Measurements from ENCODE around the gene PTPRU. TPM values are rescaled to one million over a fixed set of nuclear protein-coding genes. Genes with fewer than 3 reads are reported as not detected.

PTPRU gene
- polyA plus RNA-seq, 1 experiment = 7.8 TPM

DNA sequence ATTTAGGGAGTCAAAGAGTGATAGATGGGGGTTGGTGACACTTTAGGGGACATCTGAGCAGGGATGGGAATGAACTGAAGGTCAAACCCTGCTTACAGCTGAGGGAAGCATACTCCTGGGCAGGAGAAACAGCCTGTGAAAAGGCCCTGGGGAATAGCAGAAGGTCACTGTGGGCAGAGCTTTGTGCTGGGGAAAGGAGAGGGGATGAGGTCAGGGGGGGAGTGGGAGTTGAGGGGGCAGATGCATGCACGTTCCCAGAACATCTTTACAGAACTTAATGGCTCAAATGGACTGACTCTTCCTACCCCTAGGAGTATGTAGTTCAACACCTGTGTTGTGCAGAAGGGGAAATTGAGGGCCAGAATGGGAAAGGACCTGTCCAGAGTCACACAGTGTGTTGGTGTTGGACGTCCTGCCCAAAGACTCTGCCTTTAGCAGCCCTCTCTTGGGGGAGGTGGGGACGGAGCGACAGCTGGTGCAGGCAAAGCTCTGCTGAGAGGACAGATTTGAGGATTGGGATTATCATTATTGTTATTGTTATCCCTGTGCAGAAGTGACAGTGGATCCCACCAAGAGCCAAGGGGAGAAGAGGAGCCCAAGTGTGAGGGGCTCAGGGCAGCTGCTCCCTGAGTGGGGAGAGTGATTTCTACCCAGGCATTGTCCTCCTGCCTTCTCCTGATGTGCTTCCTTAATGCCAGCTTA is 116.5 kb downstream of the PTPRU start:
- no peak overlapping the region for H3K4me3 ChIP-seq (ENCODE audit: low read depth, low read length)
- H3K9me3 ChIP-seq (ENCODE audit: control insufficient read depth, insufficient read depth, low read length) = peaks cover 6% of the 10 kb centered on the region; the same call in 1 of the 2 replicates
- POLR2A ChIA-PET = no interaction called here

DNA sequence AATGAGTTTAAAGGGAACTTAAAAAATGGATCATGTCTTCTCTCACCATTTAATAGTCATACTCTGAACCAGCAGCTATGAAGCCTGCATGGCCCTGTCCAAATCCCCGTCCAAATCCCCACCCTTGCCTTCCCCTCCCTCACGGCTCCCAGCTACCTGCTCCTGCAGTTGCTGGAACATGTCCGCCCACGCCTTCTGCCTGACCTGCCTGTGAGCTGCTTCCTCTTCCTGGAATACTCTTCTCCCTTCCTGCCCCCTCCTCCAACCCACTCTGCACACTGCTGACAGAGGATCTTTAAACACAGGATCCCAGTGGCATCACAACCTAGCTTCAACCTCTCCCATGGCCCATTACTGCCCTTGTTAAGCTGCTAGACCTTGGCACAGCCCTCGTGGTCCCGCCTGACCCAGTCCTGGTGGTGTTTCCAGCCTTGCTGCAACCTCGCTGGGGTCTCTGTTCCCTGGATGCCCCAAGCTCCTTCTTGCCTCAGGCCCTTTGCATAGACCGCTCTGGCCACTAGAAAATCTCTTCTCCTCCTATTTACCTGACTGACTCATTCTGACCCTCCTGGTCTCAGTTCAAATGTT is 118.3 kb downstream of the PTPRU start:
- ChIA-PET POLR2A (no interaction called here), CTCF (interaction anchor here (0.6 kb wide), 1 partner anchor 1373 kb away, joined by 3 read pairs; no protein-coding TSS in a partner anchor)
- Histone ChIP-seq H3K27ac (ENCODE audit: low read depth, low read length) (no peak overlapping the region), H3K27me3 (ENCODE audit: control insufficient read depth, insufficient read depth, low read length) (peaks cover 15% of the 10 kb centered on the region), H3K4me3 (ENCODE audit: low read depth, low read length) (no peak overlapping the region), H3K9me3 (ENCODE audit: control insufficient read depth, insufficient read depth, low read length) (peaks cover 5% of the 10 kb centered on the region; the same call in 1 of the 2 replicates)
- TF ChIP-seq CTCF (IDR thresholded peaks at IDR 0.05; ENCODE audit: low read depth, low read length) = no peak
- no peak for DNase-seq (ENCODE audit: low read depth, low spot score)

More for the DNA sequence above, 116.5 kb downstream of the PTPRU start:
- CTCF ChIA-PET = no interaction called here
- Histone ChIP-seq H3K27ac (ENCODE audit: low read depth, low read length) (no peak overlapping the region), H3K27me3 (ENCODE audit: control insufficient read depth, insufficient read depth, low read length) (peaks cover 6% of the 10 kb centered on the region)
- TF ChIP-seq CTCF (IDR thresholded peaks at IDR 0.05; ENCODE audit: low read depth, low read length) = no peak
- no peak for DNase-seq (ENCODE audit: low read depth, low spot score)

GRCh38 chr1:29355375-29355774 is 119.1 kb downstream of the PTPRU start:
- POLR2A ChIA-PET = no interaction called here
- no peaks in the 10 kb centered on the region for H3K9me3 ChIP-seq (ENCODE audit: control insufficient read depth, insufficient read depth, low read length)
- peaks cover 16% of the 10 kb centered on the region for H3K27me3 ChIP-seq (ENCODE audit: control insufficient read depth, insufficient read depth, low read length)
- TF ChIP-seq CTCF (IDR thresholded peaks at IDR 0.05; ENCODE audit: low read depth, low read length) = no peak
- H3K27ac ChIP-seq (ENCODE audit: low read depth, low read length) = no peak overlapping the region
- H3K4me3 ChIP-seq (ENCODE audit: low read depth, low read length) = no peak overlapping the region
- CTCF ChIA-PET = no interaction called here
- DNase-seq (ENCODE audit: low read depth, low spot score) = no peak

DNA sequence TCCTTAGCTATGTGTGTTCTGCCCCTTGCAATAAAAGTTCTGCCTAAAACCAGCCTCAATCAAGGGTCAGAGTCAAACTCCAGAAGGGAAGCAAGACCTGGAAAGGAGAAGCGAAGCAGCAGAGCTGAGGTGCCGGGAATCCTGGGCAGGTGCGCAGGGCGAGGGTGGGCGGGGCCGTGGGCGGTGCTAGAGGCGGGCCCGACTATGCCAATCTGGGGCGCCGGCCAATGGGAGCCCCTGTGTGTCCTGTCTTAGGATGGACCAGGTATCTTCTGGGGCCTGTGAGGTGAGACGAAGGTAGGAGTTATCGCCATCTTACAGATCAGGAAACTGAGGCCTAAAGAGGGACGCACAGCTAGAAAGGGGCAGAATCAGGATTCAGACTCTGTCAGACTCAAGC is 120.3 kb downstream of the PTPRU start:
- peaks cover 21% of the 10 kb centered on the region for H3K27me3 ChIP-seq (ENCODE audit: control insufficient read depth, insufficient read depth, low read length)
- ChIA-PET CTCF (no interaction called here), POLR2A (no interaction called here)
- no peak overlapping the region for H3K4me3 ChIP-seq (ENCODE audit: low read depth, low read length)
- no peak for DNase-seq (ENCODE audit: low read depth, low spot score)
- no peaks in the 10 kb centered on the region for H3K9me3 ChIP-seq (ENCODE audit: control insufficient read depth, insufficient read depth, low read length)
- TF ChIP-seq CTCF (IDR thresholded peaks at IDR 0.05; ENCODE audit: low read depth, low read length) = no peak
- H3K27ac ChIP-seq (ENCODE audit: low read depth, low read length) = no peak overlapping the region

- no peaks in the 10 kb centered on the region for H3K9me3 ChIP-seq (ENCODE audit: control insufficient read depth, insufficient read depth, low read length)
- DNase-seq (ENCODE audit: low read depth, low spot score) = no peak
- peaks cover 23% of the 10 kb centered on the region for H3K27me3 ChIP-seq (ENCODE audit: control insufficient read depth, insufficient read depth, low read length)
- ChIA-PET POLR2A (no interaction called here), CTCF (no interaction called here)
- TF ChIP-seq CTCF (IDR thresholded peaks at IDR 0.05; ENCODE audit: low read depth, low read length) = no peak
- H3K4me3 ChIP-seq (ENCODE audit: low read depth, low read length) = no peak overlapping the region
- H3K27ac ChIP-seq (ENCODE audit: low read depth, low read length) = no peak overlapping the region
These were observed 121.1 kb downstream of the PTPRU start for GRCh38 chr1:29357452-29357851.
